ENCODE results near the gene ANKRD18B.
"Not testable (repeated sequence)": the region's sequence is repeated elsewhere in the genome, so short reads cannot be mapped to it uniquely, and the experiment has no call there.

Gene ANKRD18B

GRCh38 chr9:33533958-33534357, 9.9 kb downstream of the ANKRD18B start:
- DNase-seq (ENCODE audit: low read depth in 2 of 2): not testable (repeated sequence)

- DNase-seq (ENCODE audit: low read depth in 2 of 2): no peak
Measured at GRCh38 chr9:33535541-33535940, 11.5 kb downstream of the ANKRD18B start.

GRCh38 chr9:33543463-33543862, 19.4 kb downstream of the ANKRD18B start:
- DNase-seq (ENCODE audit: low read depth in 2 of 2): not testable (repeated sequence)

- not testable (repeated sequence) for DNase-seq (ENCODE audit: low read depth in 2 of 2)
Measured at GRCh38 chr9:33545715-33546114, 21.7 kb downstream of the ANKRD18B start.

- DNase-seq (ENCODE audit: low read depth in 2 of 2): not testable (repeated sequence)
Measured at GRCh38 chr9:33548816-33549215, 24.8 kb downstream of the ANKRD18B start.

- not testable (repeated sequence) for DNase-seq (ENCODE audit: low read depth in 2 of 2)
Measured at GRCh38 chr9:33549418-33549817, 25.4 kb downstream of the ANKRD18B start.

- not testable (repeated sequence) for DNase-seq (ENCODE audit: low read depth in 2 of 2)
Measured at GRCh38 chr9:33551183-33551582, 27.1 kb downstream of the ANKRD18B start.

GRCh38 chr9:33552315-33552725, 28.3 kb downstream of the ANKRD18B start:
- not testable (repeated sequence) for DNase-seq (ENCODE audit: low read depth in 2 of 2)

- DNase-seq (ENCODE audit: low read depth in 2 of 2): not testable (repeated sequence)
Measured at GRCh38 chr9:33560217-33560616, 36.2 kb downstream of the ANKRD18B start.

GRCh38 chr9:33562196-33562595, 38.1 kb downstream of the ANKRD18B start:
- DNase-seq (ENCODE audit: low read depth in 2 of 2): not testable (repeated sequence)

- not testable (repeated sequence) for DNase-seq (ENCODE audit: low read depth in 2 of 2)
Measured at GRCh38 chr9:33567776-33568175, 43.7 kb downstream of the ANKRD18B start.

GRCh38 chr9:33577786-33578185, 53.7 kb downstream of the ANKRD18B start:
- not testable (repeated sequence) for DNase-seq (ENCODE audit: low read depth in 2 of 2)

GRCh38 chr9:33579996-33580395, 55.9 kb downstream of the ANKRD18B start:
- DNase-seq (ENCODE audit: low read depth in 2 of 2): not testable (repeated sequence)

GRCh38 chr9:33582686-33583085, 58.6 kb downstream of the ANKRD18B start:
- not testable (repeated sequence) for DNase-seq (ENCODE audit: low read depth in 2 of 2)

- not testable (repeated sequence) for DNase-seq (ENCODE audit: low read depth in 2 of 2)
Measured at GRCh38 chr9:33586128-33586527, 62.1 kb downstream of the ANKRD18B start.

- not testable (repeated sequence) for DNase-seq (ENCODE audit: low read depth in 2 of 2)
Measured at GRCh38 chr9:33587799-33588198, 63.7 kb downstream of the ANKRD18B start.

GRCh38 chr9:33588876-33589275, 64.8 kb downstream of the ANKRD18B start:
- DNase-seq (ENCODE audit: low read depth in 2 of 2): not testable (repeated sequence)

GRCh38 chr9:33590857-33591256, 66.8 kb downstream of the ANKRD18B start:
- DNase-seq (ENCODE audit: low read depth in 2 of 2): not testable (repeated sequence)

- DNase-seq (ENCODE audit: low read depth in 2 of 2): not testable (repeated sequence)
Measured at GRCh38 chr9:33596974-33597373, 72.9 kb downstream of the ANKRD18B start.

- DNase-seq (ENCODE audit: low read depth in 2 of 2): not testable (repeated sequence)
Measured at GRCh38 chr9:33597386-33597785, 73.3 kb downstream of the ANKRD18B start.

- not testable (repeated sequence) for DNase-seq (ENCODE audit: low read depth in 2 of 2)
Measured at GRCh38 chr9:33598796-33599379, 74.8 kb downstream of the ANKRD18B start.

GRCh38 chr9:33600911-33601310, 76.9 kb downstream of the ANKRD18B start:
- not testable (repeated sequence) for DNase-seq (ENCODE audit: low read depth in 2 of 2)

- not testable (repeated sequence) for DNase-seq (ENCODE audit: low read depth in 2 of 2)
Measured at GRCh38 chr9:33604249-33604648, 80.2 kb downstream of the ANKRD18B start.

- not testable (repeated sequence) for DNase-seq (ENCODE audit: low read depth in 2 of 2)
Measured at GRCh38 chr9:33604936-33605335, 80.9 kb downstream of the ANKRD18B start.
